Measurements from ENCODE around the gene PLA2R1.

Gene PLA2R1

DNA sequence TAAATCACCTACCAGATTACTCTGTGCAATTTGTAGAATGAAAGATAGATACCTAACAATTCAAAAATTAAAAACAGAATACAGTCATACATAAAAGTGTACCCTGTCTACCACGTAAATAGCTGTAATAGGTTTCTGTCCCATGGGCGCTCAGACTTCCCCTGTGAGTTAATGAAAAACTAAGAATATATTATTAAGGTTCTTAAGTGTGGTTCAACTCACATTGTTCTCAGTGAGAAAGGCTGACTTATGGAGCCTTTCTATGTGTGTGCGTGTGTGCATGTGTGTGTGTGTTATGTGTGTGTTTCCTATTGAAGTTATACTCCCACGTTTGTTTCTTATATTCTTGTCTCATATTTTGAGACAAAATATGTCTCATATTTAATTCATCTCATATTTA lies 149.8 kb downstream of the PLA2R1 start:
- Histone ChIP-seq H3K4ac (ENCODE audit: low read length) (no peak overlapping the region), H3K18ac (ENCODE audit: low read length) (no peak overlapping the region), H3K14ac (ENCODE audit: low read length) (no peak overlapping the region), H4K91ac (ENCODE audit: low read depth, low read length, poor library complexity) (no peak overlapping the region), H3K27ac (replicated peaks; ENCODE audit: low read length) (no peak overlapping the region), H3K23ac (ENCODE audit: low read depth, low read length, poor library complexity) (no peak overlapping the region), H3K9ac (ENCODE audit: low read depth, low read length, poor library complexity) (no peak overlapping the region), H3K4me3 (ENCODE audit: low read length in 2 of 2) (no peak overlapping the region), H2AFZ (ENCODE audit: low read length) (no peak overlapping the region), H2BK120ac (ENCODE audit: low read depth, low read length) (no peak overlapping the region), H3K79me1 (ENCODE audit: low read depth, low read length) (no peaks in the 10 kb centered on the region), H2AK5ac (ENCODE audit: low read depth, low read length) (no peak overlapping the region), H3K27me3 (ENCODE audit: control insufficient read depth in 3 of 3, insufficient read depth in 3 of 3, low read depth in 1 of 3, low read length in 3 of 3) (no peaks in the 10 kb centered on the region), H3K4me1 (ENCODE audit: control insufficient read depth in 2 of 2, insufficient read depth in 1 of 2, low read depth in 1 of 2, low read length in 2 of 2) (no peaks in the 10 kb centered on the region), H4K8ac (ENCODE audit: low read depth, low read length) (no peak overlapping the region), H3K36me3 (replicated peaks in 1 of 2; ENCODE audit: control insufficient read depth in 2 of 2, insufficient read depth in 2 of 2, low read length in 2 of 2) (no peaks in the 10 kb centered on the region), H2BK15ac (ENCODE audit: low read length) (no peak overlapping the region), H2BK12ac (ENCODE audit: low read length) (no peak overlapping the region), H3K4me2 (ENCODE audit: insufficient read depth, low read length, poor library complexity, severe bottlenecking) (no peak overlapping the region), H2BK5ac (ENCODE audit: low read length) (no peak overlapping the region), H3K9me3 (replicated peaks in 1 of 2; ENCODE audit: control insufficient read depth in 2 of 2, insufficient read depth in 1 of 2, low read depth in 1 of 2, low read length in 2 of 2) (no peaks in the 10 kb centered on the region)
- WGBS, 2 donors (ENCODE audit: extremely low coverage in 2 of 2, insufficient read length in 2 of 2, insufficient replicate concordance in 1 of 2) = no CpG with 5 or more reads among the region's 4 CpGs
- no peak for DNase-seq (ENCODE audit: low spot score)

DNA sequence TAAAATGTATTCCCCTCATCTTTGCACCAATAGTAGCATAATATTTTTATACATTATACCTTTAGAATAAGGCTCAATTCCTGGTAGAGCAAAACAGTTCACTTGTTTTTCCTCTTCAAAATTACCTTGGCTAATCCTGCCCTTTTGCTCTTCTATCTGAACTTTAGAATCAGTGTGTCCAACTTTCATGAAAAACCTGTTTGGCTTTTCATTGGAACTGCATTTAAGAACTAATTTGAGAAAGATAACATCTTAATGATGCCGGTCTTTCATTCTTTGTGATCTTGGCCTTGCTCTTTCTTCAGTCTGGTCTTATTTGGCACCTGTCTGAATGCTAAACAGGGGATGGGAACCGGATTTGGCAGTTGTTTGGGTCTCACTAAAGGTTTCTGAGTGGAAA lies 151.5 kb downstream of the PLA2R1 start:
- no peak overlapping the region for H4K8ac ChIP-seq (ENCODE audit: low read depth, low read length)
- H4K91ac ChIP-seq (ENCODE audit: low read depth, low read length, poor library complexity) = no peak overlapping the region
- no peaks in the 10 kb centered on the region for H3K27me3 ChIP-seq (ENCODE audit: control insufficient read depth in 3 of 3, insufficient read depth in 3 of 3, low read depth in 1 of 3, low read length in 3 of 3)
- DNase-seq (ENCODE audit: low spot score) = no peak
- no peak overlapping the region for H3K14ac ChIP-seq (ENCODE audit: low read length)
- H3K4ac ChIP-seq (ENCODE audit: low read length) = no peak overlapping the region
- no peak overlapping the region for H2BK120ac ChIP-seq (ENCODE audit: low read depth, low read length)
- no peak overlapping the region for H2BK15ac ChIP-seq (ENCODE audit: low read length)
- no CpG with 5 or more reads among the region's 2 CpGs for WGBS, 2 donors (ENCODE audit: extremely low coverage in 2 of 2, insufficient read length in 2 of 2, insufficient replicate concordance in 1 of 2)
- no peak overlapping the region for H2AFZ ChIP-seq (ENCODE audit: low read length)
- no peaks in the 10 kb centered on the region for H3K9me3 ChIP-seq (replicated peaks in 1 of 2; ENCODE audit: control insufficient read depth in 2 of 2, insufficient read depth in 1 of 2, low read depth in 1 of 2, low read length in 2 of 2)
- no peak overlapping the region for H3K27ac ChIP-seq (replicated peaks; ENCODE audit: low read length)
- no peak overlapping the region for H2BK12ac ChIP-seq (ENCODE audit: low read length)
- no peak overlapping the region for H3K4me2 ChIP-seq (ENCODE audit: insufficient read depth, low read length, poor library complexity, severe bottlenecking)
- H3K4me1 ChIP-seq (ENCODE audit: control insufficient read depth in 2 of 2, insufficient read depth in 1 of 2, low read depth in 1 of 2, low read length in 2 of 2) = no peaks in the 10 kb centered on the region
- H3K36me3 ChIP-seq (replicated peaks in 1 of 2; ENCODE audit: control insufficient read depth in 2 of 2, insufficient read depth in 2 of 2, low read length in 2 of 2) = no peaks in the 10 kb centered on the region
- no peak overlapping the region for H2BK5ac ChIP-seq (ENCODE audit: low read length)
- H3K23ac ChIP-seq (ENCODE audit: low read depth, low read length, poor library complexity) = no peak overlapping the region
- H3K18ac ChIP-seq (ENCODE audit: low read length) = no peak overlapping the region
- no peak overlapping the region for H3K4me3 ChIP-seq (ENCODE audit: low read length in 2 of 2)
- H2AK5ac ChIP-seq (ENCODE audit: low read depth, low read length) = no peak overlapping the region
- no peak overlapping the region for H3K9ac ChIP-seq (ENCODE audit: low read depth, low read length, poor library complexity)
- H3K79me1 ChIP-seq (ENCODE audit: low read depth, low read length) = no peaks in the 10 kb centered on the region

DNA sequence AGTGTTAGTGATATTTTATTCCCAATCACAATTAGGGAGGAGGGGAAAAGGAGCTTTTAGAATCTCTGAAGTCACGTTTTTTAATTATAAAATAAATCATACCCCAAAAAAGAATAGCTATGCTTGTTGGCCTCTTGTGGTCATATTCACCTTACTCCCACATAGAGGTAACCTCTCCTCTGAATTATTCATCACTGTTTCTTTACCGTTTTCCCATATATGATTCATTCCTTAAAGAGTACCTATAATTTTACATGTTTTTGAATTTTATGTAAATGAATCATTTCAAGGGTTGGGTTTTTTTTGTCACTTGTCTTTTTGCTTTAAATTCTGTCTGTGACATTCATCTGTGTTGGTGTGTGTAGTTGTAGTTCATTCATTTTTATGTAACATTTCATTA lies 153.8 kb downstream of the PLA2R1 start:
- Histone ChIP-seq H2BK120ac (ENCODE audit: low read depth, low read length) (no peak overlapping the region), H3K4ac (ENCODE audit: low read length) (no peak overlapping the region), H3K4me3 (ENCODE audit: low read length in 2 of 2) (no peak overlapping the region), H2AK5ac (ENCODE audit: low read depth, low read length) (no peak overlapping the region), H3K4me2 (ENCODE audit: insufficient read depth, low read length, poor library complexity, severe bottlenecking) (no peak overlapping the region), H3K9me3 (replicated peaks in 1 of 2; ENCODE audit: control insufficient read depth in 2 of 2, insufficient read depth in 1 of 2, low read depth in 1 of 2, low read length in 2 of 2) (no peaks in the 10 kb centered on the region), H3K27me3 (ENCODE audit: control insufficient read depth in 3 of 3, insufficient read depth in 3 of 3, low read depth in 1 of 3, low read length in 3 of 3) (peaks cover 0 to 14% (median 9%) of the 10 kb centered on the region in 3 experiments), H3K36me3 (replicated peaks in 1 of 2; ENCODE audit: control insufficient read depth in 2 of 2, insufficient read depth in 2 of 2, low read length in 2 of 2) (no peaks in the 10 kb centered on the region), H2AFZ (ENCODE audit: low read length) (no peak overlapping the region), H3K23ac (ENCODE audit: low read depth, low read length, poor library complexity) (no peak overlapping the region), H3K9ac (ENCODE audit: low read depth, low read length, poor library complexity) (no peak overlapping the region), H4K91ac (ENCODE audit: low read depth, low read length, poor library complexity) (no peak overlapping the region), H2BK12ac (ENCODE audit: low read length) (no peak overlapping the region), H4K8ac (ENCODE audit: low read depth, low read length) (no peak overlapping the region), H3K14ac (ENCODE audit: low read length) (no peak overlapping the region), H3K27ac (replicated peaks; ENCODE audit: low read length) (no peak overlapping the region), H2BK5ac (ENCODE audit: low read length) (no peak overlapping the region), H3K79me1 (ENCODE audit: low read depth, low read length) (no peaks in the 10 kb centered on the region), H3K18ac (ENCODE audit: low read length) (no peak overlapping the region), H2BK15ac (ENCODE audit: low read length) (no peak overlapping the region), H3K4me1 (ENCODE audit: control insufficient read depth in 2 of 2, insufficient read depth in 1 of 2, low read depth in 1 of 2, low read length in 2 of 2) (peaks cover 0 to 11% of the 10 kb centered on the region in 2 donors)
- WGBS, 2 donors (ENCODE audit: extremely low coverage in 2 of 2, insufficient read length in 2 of 2, insufficient replicate concordance in 1 of 2) = no CpG with 5 or more reads among the region's 2 CpGs
- no peak for DNase-seq (ENCODE audit: low spot score)

DNA sequence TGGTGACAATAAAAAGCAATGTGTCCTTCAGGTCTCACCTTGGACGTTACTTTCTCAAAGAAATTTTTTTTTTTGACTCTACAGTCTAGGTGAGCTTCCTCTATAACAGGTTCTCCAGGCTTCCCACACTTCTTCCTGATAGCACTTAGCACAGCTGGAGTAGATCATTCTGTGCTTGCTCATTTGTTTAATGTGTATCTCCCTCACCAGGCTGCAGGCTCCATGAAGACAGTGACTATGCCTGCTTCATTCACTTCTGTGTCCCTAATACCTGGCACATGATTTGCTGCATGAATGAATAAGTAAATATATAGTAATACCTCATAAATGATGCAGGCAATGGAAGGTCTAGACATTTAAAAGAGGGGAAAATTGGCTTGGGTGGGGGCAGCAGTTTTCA lies 154.5 kb downstream of the PLA2R1 start:
- Histone ChIP-seq H4K91ac (ENCODE audit: low read depth, low read length, poor library complexity) (no peak overlapping the region), H3K4me3 (ENCODE audit: low read length in 2 of 2) (no peak overlapping the region), H3K4me1 (ENCODE audit: control insufficient read depth in 2 of 2, insufficient read depth in 1 of 2, low read depth in 1 of 2, low read length in 2 of 2) (peaks cover 2 to 11% of the 10 kb centered on the region in 2 donors), H2BK15ac (ENCODE audit: low read length) (no peak overlapping the region), H3K79me1 (ENCODE audit: low read depth, low read length) (no peaks in the 10 kb centered on the region), H2AK5ac (ENCODE audit: low read depth, low read length) (no peak overlapping the region), H2BK12ac (ENCODE audit: low read length) (no peak overlapping the region), H3K4ac (ENCODE audit: low read length) (no peak overlapping the region), H2AFZ (ENCODE audit: low read length) (no peak overlapping the region), H2BK5ac (ENCODE audit: low read length) (no peak overlapping the region), H3K18ac (ENCODE audit: low read length) (no peak overlapping the region), H3K27me3 (ENCODE audit: control insufficient read depth in 3 of 3, insufficient read depth in 3 of 3, low read depth in 1 of 3, low read length in 3 of 3) (peaks cover 0 to 21% (median 9%) of the 10 kb centered on the region in 3 experiments), H3K23ac (ENCODE audit: low read depth, low read length, poor library complexity) (no peak overlapping the region), H3K4me2 (ENCODE audit: insufficient read depth, low read length, poor library complexity, severe bottlenecking) (no peak overlapping the region), H3K14ac (ENCODE audit: low read length) (no peak overlapping the region), H3K36me3 (replicated peaks in 1 of 2; ENCODE audit: control insufficient read depth in 2 of 2, insufficient read depth in 2 of 2, low read length in 2 of 2) (no peaks in the 10 kb centered on the region), H3K9ac (ENCODE audit: low read depth, low read length, poor library complexity) (no peak overlapping the region), H3K27ac (replicated peaks; ENCODE audit: low read length) (no peak overlapping the region), H3K9me3 (replicated peaks in 1 of 2; ENCODE audit: control insufficient read depth in 2 of 2, insufficient read depth in 1 of 2, low read depth in 1 of 2, low read length in 2 of 2) (no peaks in the 10 kb centered on the region), H2BK120ac (ENCODE audit: low read depth, low read length) (no peak overlapping the region), H4K8ac (ENCODE audit: low read depth, low read length) (no peak overlapping the region)
- WGBS, 2 donors (ENCODE audit: extremely low coverage in 2 of 2, insufficient read length in 2 of 2, insufficient replicate concordance in 1 of 2) = no CpG with 5 or more reads among the region's 1 CpG
- DNase-seq (ENCODE audit: low spot score) = no peak

Data from neuronal stem cell (in vitro differentiated cells).